Neutrophil (primary cell): ENCODE data around the gene BCL2L11.

Experiments used
- H3K27ac ChIP-seq: fragments of 200-600 bp; sonication (generic); 2 replicates; pipeline ENCODE4 v1.5.1; 2016; ENCODE audit warnings: mild to moderate bottlenecking, moderate library complexity
- H3K27me3 ChIP-seq: fragments of 200-600 bp; sonication (generic); 2 replicates; pipeline ENCODE4 v1.6.0; 2016; ENCODE audit warnings: mild to moderate bottlenecking
- H3K36me3 ChIP-seq: fragments of 200-600 bp; sonication (generic); 2 replicates; pipeline ENCODE4 v1.5.1; 2017
- H3K4me1 ChIP-seq, 2 experiments: fragments of 200-600 bp in 1 of 2; sonication (generic) in 1 of 2; 1 replicate in 1 of 2; 2 replicates in 1 of 2; pipeline versions ENCODE4 v1.5.1 to v1.6.1; 2013 to 2016; ENCODE audit warnings: low read depth in 1 of 2, low read length in 1 of 2, mild to moderate bottlenecking in 1 of 2, moderate library complexity in 1 of 2; ENCODE audit not compliant: control insufficient read depth in 1 of 2, insufficient read depth in 1 of 2
- H3K4me3 ChIP-seq, 2 experiments: fragments of 200-600 bp in 1 of 2; sonication (generic) in 1 of 2; 1 replicate in 1 of 2; 2 replicates in 1 of 2; pipeline ENCODE4 v1.5.1; 2013 to 2016; ENCODE audit warnings: low read depth in 1 of 2, low read length in 1 of 2, mild to moderate bottlenecking in 1 of 2, moderate library complexity in 1 of 2
- H3K9me3 ChIP-seq: fragments of 200-600 bp; sonication (generic); 2 replicates; pipeline ENCODE4 v1.5.1; 2016
- TF ChIP-seq, protein P1 (sequence below): fragments of 200-600 bp; sonication (generic); IDR thresholded peaks from 2 replicates; pipeline ENCODE4 v1.5.1; 2016; ENCODE audit warnings: antibody characterized with exemption

The BCL2L11 gene

DNA sequence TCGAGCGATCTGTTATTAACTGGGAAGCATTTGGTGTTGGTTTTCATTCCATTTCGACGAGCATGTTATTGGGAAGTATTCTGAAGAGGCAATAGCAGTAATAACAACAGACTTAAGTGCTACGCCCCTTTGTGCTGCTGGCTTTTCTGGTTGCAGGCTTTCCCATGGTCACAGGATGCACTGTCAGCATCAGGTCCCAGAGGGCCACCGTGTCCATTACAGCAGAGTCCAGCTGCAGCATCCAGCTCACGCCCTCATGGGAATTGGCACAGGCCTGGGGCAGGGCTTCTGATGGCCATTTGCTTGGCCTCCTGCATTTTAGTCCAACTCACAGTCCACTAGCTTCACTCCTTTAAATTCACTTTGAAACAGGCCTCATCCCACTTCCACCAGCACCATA is 44.4 kb downstream of the BCL2L11 start:
- no peak overlapping the region for H3K4me3 ChIP-seq
- no peak overlapping the region for H3K27ac ChIP-seq
- no peaks in the 10 kb centered on the region for H3K9me3 ChIP-seq
- TF ChIP-seq, protein P1, sequence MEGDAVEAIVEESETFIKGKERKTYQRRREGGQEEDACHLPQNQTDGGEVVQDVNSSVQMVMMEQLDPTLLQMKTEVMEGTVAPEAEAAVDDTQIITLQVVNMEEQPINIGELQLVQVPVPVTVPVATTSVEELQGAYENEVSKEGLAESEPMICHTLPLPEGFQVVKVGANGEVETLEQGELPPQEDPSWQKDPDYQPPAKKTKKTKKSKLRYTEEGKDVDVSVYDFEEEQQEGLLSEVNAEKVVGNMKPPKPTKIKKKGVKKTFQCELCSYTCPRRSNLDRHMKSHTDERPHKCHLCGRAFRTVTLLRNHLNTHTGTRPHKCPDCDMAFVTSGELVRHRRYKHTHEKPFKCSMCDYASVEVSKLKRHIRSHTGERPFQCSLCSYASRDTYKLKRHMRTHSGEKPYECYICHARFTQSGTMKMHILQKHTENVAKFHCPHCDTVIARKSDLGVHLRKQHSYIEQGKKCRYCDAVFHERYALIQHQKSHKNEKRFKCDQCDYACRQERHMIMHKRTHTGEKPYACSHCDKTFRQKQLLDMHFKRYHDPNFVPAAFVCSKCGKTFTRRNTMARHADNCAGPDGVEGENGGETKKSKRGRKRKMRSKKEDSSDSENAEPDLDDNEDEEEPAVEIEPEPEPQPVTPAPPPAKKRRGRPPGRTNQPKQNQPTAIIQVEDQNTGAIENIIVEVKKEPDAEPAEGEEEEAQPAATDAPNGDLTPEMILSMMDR: no peak
- peaks cover 0 to 9% of the 10 kb centered on the region in 2 experiments for H3K4me1 ChIP-seq
- peaks cover 32% of the 10 kb centered on the region for H3K36me3 ChIP-seq
- peaks cover 70% of the 10 kb centered on the region for H3K27me3 ChIP-seq

DNA sequence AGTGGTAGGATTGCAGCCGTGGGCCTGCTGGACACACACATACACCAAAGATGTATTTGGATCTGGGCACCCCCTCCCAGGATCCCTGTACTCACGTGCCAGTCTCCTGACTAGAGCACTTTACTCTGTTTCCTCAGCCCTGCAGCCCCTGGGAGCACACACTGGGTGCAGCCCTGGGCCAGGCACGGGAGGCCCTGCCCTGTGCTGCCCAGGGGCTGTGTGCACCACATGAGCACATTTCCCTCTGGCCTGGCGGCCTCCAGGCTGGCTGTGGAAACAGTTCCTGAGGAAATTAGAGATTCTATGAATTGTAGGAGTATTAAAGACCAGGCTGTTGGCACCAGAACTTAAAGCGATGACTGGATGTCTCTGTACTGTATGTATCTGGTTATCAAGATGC is 45.4 kb downstream of the BCL2L11 start:
- TF ChIP-seq, protein P1: no peak
- Histone ChIP-seq H3K4me1 (peaks cover 0 to 9% of the 10 kb centered on the region in 2 experiments), H3K27ac (no peak overlapping the region), H3K9me3 (no peaks in the 10 kb centered on the region), H3K4me3 (no peak overlapping the region), H3K27me3 (peaks cover 66% of the 10 kb centered on the region), H3K36me3 (peaks cover 32% of the 10 kb centered on the region)

DNA sequence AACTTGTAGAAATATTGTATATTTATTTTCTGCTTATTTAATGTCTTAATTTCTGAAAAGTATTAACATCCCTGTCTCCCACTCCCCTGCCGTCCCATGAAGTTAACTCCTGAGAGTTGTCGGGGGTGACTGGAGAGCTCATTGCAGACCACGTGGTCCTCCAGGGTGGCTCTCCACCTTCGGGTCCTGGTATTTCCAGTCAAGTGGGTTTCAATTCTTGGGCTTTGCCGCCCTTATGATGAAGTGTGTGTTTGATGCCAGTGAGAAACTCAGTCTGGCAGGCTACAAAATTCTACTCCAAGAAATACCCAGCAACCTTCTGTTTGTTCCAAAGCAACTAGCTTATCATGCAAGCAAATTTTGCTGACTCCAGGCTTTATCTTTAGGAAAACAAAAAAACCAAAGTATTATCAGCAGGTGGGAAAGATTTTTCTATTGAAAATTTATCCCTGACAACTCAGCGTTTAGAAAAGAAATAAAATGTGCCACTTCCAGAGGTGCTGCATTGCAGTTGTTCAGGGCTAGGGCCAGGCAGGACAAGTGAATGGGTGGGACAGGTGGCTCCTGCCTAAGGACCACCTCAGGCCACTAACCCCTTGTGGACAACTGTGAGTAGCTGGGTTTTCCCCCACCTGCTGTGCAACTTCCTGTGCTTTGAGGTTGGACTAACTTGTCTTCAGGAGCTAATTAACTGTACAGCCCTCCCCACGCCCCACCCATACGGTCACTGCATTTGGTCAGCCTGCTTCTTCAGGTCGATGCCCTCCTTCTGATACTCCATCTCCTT is 46.6 kb downstream of the BCL2L11 start:
- TF ChIP-seq, protein P1: no peak
- Histone ChIP-seq H3K4me3 (no peak overlapping the region), H3K36me3 (peaks cover 26% of the 10 kb centered on the region), H3K4me1 (peaks cover 0 to 9% of the 10 kb centered on the region in 2 experiments), H3K9me3 (no peaks in the 10 kb centered on the region), H3K27me3 (peaks cover 66% of the 10 kb centered on the region), H3K27ac (no peak overlapping the region)

DNA sequence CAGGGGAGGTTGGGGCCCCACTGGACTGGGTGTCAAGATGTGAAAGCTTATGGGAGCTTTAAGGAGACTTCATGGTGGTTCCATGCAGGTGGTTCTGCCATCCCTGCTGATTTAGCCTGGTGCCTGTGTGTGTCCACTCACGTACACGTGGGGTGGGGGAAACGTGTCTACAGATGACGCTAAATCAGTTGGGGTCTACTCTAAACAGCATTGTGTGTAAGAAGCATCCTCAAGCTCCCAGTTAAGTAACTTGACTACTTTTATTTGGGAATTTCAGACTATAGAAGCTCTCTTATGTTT is 47.1 kb downstream of the BCL2L11 start:
- H3K36me3 ChIP-seq: peaks cover 26% of the 10 kb centered on the region
- peaks cover 66% of the 10 kb centered on the region for H3K27me3 ChIP-seq
- H3K4me1 ChIP-seq: peaks cover 0 to 6% of the 10 kb centered on the region in 2 experiments
- TF ChIP-seq, protein P1: no peak
- no peaks in the 10 kb centered on the region for H3K9me3 ChIP-seq
- no peak overlapping the region for H3K27ac ChIP-seq
- no peak overlapping the region for H3K4me3 ChIP-seq

DNA sequence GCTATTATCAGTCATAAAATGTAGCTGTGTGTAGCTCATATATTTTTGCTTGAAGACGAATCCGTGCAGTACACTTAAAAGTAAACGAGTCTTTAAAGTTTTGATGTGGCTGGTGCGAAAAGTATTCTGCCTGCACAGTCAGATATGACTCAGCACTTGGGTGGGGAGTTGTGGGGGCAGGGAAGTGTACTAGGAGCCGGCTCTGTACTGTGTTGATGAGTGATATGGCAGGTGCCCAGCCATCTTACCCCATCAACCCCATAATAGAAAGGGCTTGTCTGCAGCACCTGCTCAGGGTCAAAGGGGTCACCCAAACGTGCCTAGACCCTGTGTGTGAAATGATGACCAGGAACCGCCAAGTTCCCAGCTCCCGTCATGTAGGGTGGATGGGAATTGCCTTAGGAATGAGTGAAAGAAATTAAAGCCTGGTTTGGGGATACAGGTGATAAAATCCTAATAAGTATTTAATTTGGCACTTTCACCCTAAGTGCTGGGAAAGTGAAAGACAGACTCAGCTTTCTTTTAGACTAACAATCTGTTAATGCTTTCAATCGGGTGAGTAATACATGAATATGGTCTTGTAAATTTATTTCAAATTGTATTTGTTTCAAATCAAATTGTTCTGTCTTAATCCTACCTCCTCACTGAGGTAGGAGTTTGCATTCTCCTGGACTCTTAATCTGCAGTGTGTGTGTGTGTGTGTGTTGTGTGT is 48.0 kb downstream of the BCL2L11 start:
- TF ChIP-seq, protein P1: no peak
- Histone ChIP-seq H3K27ac (no peak overlapping the region), H3K4me1 (no peaks in the 10 kb centered on the region), H3K9me3 (no peaks in the 10 kb centered on the region), H3K36me3 (peaks cover 26% of the 10 kb centered on the region), H3K27me3 (peaks cover 65% of the 10 kb centered on the region), H3K4me3 (no peak overlapping the region)
